B cell (primary cell): ENCODE data around the gene YARS1.

ENCODE experiments used
- EZH2 ChIP-seq: IDR thresholded peaks from 2 replicates; pipeline ENCODE4 v1.6.1; 2012; ENCODE audit warnings: borderline replicate concordance, low read depth, mild to moderate bottlenecking, moderate library complexity, low read length; ENCODE audit not compliant: insufficient read depth, poor library complexity, severe bottlenecking
- TF ChIP-seq, protein P1 (sequence below): fragments of 200-600 bp; IDR thresholded peaks from one replicate; pipeline ENCODE4 v1.8.0; 2022; ENCODE audit warnings: antibody characterized with exemption, mild to moderate bottlenecking

DNA sequence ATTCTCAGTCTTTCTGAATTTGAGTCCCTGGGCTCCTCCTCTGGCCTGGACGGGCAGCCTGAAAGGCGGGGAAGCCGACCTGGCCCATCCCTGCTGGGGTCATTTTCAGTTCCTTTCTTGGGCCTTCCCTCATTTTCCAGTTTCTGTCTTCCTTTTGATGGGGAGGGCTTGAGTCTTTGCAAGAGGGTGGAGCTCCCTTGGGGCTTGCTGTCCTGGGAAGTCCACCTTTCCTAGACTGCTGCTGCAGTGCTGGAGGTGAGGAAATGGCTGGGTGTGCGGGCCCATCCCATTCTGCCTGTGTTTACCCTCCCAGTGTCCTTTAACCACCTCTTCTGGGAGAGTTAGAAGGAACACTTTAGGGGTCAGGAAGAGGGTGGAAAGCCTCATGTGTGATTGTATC lies 74.2 kb downstream of the YARS1 start:
- TF ChIP-seq, protein P1, sequence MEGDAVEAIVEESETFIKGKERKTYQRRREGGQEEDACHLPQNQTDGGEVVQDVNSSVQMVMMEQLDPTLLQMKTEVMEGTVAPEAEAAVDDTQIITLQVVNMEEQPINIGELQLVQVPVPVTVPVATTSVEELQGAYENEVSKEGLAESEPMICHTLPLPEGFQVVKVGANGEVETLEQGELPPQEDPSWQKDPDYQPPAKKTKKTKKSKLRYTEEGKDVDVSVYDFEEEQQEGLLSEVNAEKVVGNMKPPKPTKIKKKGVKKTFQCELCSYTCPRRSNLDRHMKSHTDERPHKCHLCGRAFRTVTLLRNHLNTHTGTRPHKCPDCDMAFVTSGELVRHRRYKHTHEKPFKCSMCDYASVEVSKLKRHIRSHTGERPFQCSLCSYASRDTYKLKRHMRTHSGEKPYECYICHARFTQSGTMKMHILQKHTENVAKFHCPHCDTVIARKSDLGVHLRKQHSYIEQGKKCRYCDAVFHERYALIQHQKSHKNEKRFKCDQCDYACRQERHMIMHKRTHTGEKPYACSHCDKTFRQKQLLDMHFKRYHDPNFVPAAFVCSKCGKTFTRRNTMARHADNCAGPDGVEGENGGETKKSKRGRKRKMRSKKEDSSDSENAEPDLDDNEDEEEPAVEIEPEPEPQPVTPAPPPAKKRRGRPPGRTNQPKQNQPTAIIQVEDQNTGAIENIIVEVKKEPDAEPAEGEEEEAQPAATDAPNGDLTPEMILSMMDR: no peak
- no peak for TF ChIP-seq EZH2
